Measurements from ENCODE around the gene MFSD12.

The MFSD12 gene

GRCh38 chr19:3551792-3552095 lies 5.6 kb downstream of the MFSD12 start:
- H3K27ac ChIP-seq (replicated peaks) = no peak overlapping the region
- TF ChIP-seq GABPA (IDR thresholded peaks at IDR 0.05; ENCODE audit: low read depth) = no peak
- TF ChIP-seq REST (IDR thresholded peaks at IDR 0.05; ENCODE audit: insufficient replicate concordance, low read depth) = no peak
- TF ChIP-seq SPI1 (IDR thresholded peaks at IDR 0.05; ENCODE audit: borderline replicate concordance, low read depth) = no peak
- TF ChIP-seq CTCF (IDR thresholded peaks at IDR 0.05; ENCODE audit: insufficient read depth, low read length) = no peak
- no peak for TF ChIP-seq POLR2AphosphoS5 (IDR thresholded peaks at IDR 0.05; ENCODE audit: low read depth)
- H3K27me3 ChIP-seq (ENCODE audit: insufficient read depth, poor library complexity, severe bottlenecking) = no peaks in the 10 kb centered on the region
- H3K4me3 ChIP-seq (replicated peaks; ENCODE audit: insufficient read depth, low read length) = no peak overlapping the region
- DNase-seq (ENCODE audit: low read depth in 1 of 2, low spot score in 1 of 2) = no peak

- TF ChIP-seq REST (IDR thresholded peaks at IDR 0.05; ENCODE audit: insufficient replicate concordance, low read depth) = no peak
- TF ChIP-seq GABPA (IDR thresholded peaks at IDR 0.05; ENCODE audit: low read depth) = no peak
- TF ChIP-seq POLR2AphosphoS5 (IDR thresholded peaks at IDR 0.05; ENCODE audit: low read depth) = no peak
- TF ChIP-seq SPI1 (IDR thresholded peaks at IDR 0.05; ENCODE audit: borderline replicate concordance, low read depth) = no peak
- TF ChIP-seq CTCF (IDR thresholded peaks at IDR 0.05; ENCODE audit: insufficient read depth, low read length) = no peak
- H3K27ac ChIP-seq (replicated peaks) = no peak overlapping the region
- H3K27me3 ChIP-seq (ENCODE audit: insufficient read depth, poor library complexity, severe bottlenecking) = no peaks in the 10 kb centered on the region
- no peak for DNase-seq (ENCODE audit: low read depth in 1 of 2, low spot score in 1 of 2)
- no peak overlapping the region for H3K4me3 ChIP-seq (replicated peaks; ENCODE audit: insufficient read depth, low read length)
Observed at GRCh38 chr19:3550947-3551791, 6.2 kb downstream of the MFSD12 start.

GRCh38 chr19:3549816-3550215 lies 7.6 kb downstream of the MFSD12 start:
- H3K27ac ChIP-seq (replicated peaks) = peak overlapping the region; percentile 89
- no peak for TF ChIP-seq GABPA (IDR thresholded peaks at IDR 0.05; ENCODE audit: low read depth)
- no peak for TF ChIP-seq CTCF (IDR thresholded peaks at IDR 0.05; ENCODE audit: insufficient read depth, low read length)
- TF ChIP-seq POLR2AphosphoS5 (IDR thresholded peaks at IDR 0.05; ENCODE audit: low read depth) = no peak
- TF ChIP-seq SPI1 (IDR thresholded peaks at IDR 0.05; ENCODE audit: borderline replicate concordance, low read depth) = no peak
- no peak for TF ChIP-seq REST (IDR thresholded peaks at IDR 0.05; ENCODE audit: insufficient replicate concordance, low read depth)
- no peak overlapping the region for H3K4me3 ChIP-seq (replicated peaks; ENCODE audit: insufficient read depth, low read length)
- DNase-seq (ENCODE audit: low read depth in 1 of 2, low spot score in 1 of 2) = no peak
- no peaks in the 10 kb centered on the region for H3K27me3 ChIP-seq (ENCODE audit: insufficient read depth, poor library complexity, severe bottlenecking)
